Body of pancreas (tissue), 4 donors: Measurements from ENCODE around the gene MLKL. TPM values are rescaled to one million over a fixed set of nuclear protein-coding genes. Genes with fewer than 3 reads are reported as not detected.

Source experiments
- ATAC-seq: fragments of 150-250 bp; one replicate; pipeline ENCODE4 v1.9.1; 2016
- DNase-seq, 4 donors: peaks; one replicate each; pipeline ENCODE4 v3.0.0-alpha.2; 2019
- H3K27ac ChIP-seq, 4 donors: fragments of 200-600 bp; sonication (generic); 1 replicate in 3 of 4; 2 replicates in 1 of 4; pipeline versions ENCODE4 v1.5.1 to v1.6.1; 2016 to 2019; ENCODE audit warnings: mild to moderate bottlenecking in 1 of 4, mixed read lengths in 1 of 4, moderate library complexity in 1 of 4
- H3K27me3 ChIP-seq, 2 donors: fragments of 200-600 bp; sonication (generic); one replicate each; pipeline ENCODE4 v1.6.0; 2016; ENCODE audit warnings: mild to moderate bottlenecking in 1 of 2
- H3K36me3 ChIP-seq, 2 donors: fragments of 200-600 bp; sonication (generic); replicated peaks in 1 of 2; 2 replicates each; pipeline ENCODE4 v1.5.1; 2016; ENCODE audit warnings: low read depth in 2 of 2; ENCODE audit not compliant: insufficient read depth in 1 of 2
- H3K4me1 ChIP-seq: fragments of 200-600 bp; sonication (generic); one replicate; pipeline ENCODE4 v1.6.0; 2016
- H3K4me3 ChIP-seq, 2 donors: fragments of 200-600 bp; sonication (generic); 1 replicate in 1 of 2; 2 replicates in 1 of 2; pipeline ENCODE4 v1.5.1; 2016 to 2019
- H3K9me3 ChIP-seq, 3 donors: fragments of 200-600 bp; sonication (generic); 1 replicate in 2 of 3; 2 replicates in 1 of 3; pipeline ENCODE4 v1.5.1; 2016
- CTCF ChIP-seq, 7 experiments: fragments of 450-650 bp in 4 of 7; fragments of 200-600 bp in 3 of 7; sonication (generic) in 3 of 7; IDR thresholded peaks; one replicate each; pipeline ENCODE4 v1.5.1; 2016 to 2019; ENCODE audit warnings: antibody characterized with exemption in 7 of 7
- POLR2A ChIP-seq, 3 donors: fragments of 450-650 bp; IDR thresholded peaks; one replicate each; pipeline ENCODE4 v1.6.1; 2016; ENCODE audit warnings: antibody characterized with exemption in 3 of 3, mild to moderate bottlenecking in 2 of 3
- WGBS, 2 donors: methylation state at CpG; one replicate each; pipeline ENCODE4 v1.1.5; 2017; 5-methylcytosine and 5-hydroxymethylcytosine counted together
- intact Hi-C: fragments of 100-400 bp; cut with DNase I; formaldehyde crosslinking; loops from one replicate; pipeline ENCODE4 v1.15.1; 2023
- total RNA-seq, 2 donors: library from RNA; depleted of rRNA; stranded (reverse); fragments of >200 nt; gene quantifications; one replicate each; pipeline ENCODE4 v1.1.0, GENCODE V29; 2016

MLKL gene
- total RNA-seq, 2 donors from 2014 or later, result 10.9 to 16.8 TPM

GRCh38 chr16:74623214-74623838 lies 77.3 kb downstream of the MLKL start:
- Histone ChIP-seq H3K9me3 (no peaks in the 10 kb centered on the region), H3K36me3 (no peaks in the 10 kb centered on the region), H3K27me3 (no peaks in the 10 kb centered on the region), H3K27ac (no peak overlapping the region), H3K4me3 (no peak overlapping the region), H3K4me1 (peaks cover 38% of the 10 kb centered on the region)
- WGBS, 2 donors, result 21 to 22% methylated on average over 4 of the region's 4 CpGs
- ATAC-seq (peak; percentile 38), DNase-seq (no peak)
- peak; percentile 37 to 75 (median 68) for TF ChIP-seq CTCF (IDR thresholded peaks at IDR 0.05)
- TF ChIP-seq POLR2A (IDR thresholded peaks at IDR 0.05), result no peak
- intact Hi-C loops, result no loop called here

- Histone ChIP-seq H3K4me3 (no peak overlapping the region), H3K4me1 (peaks cover 30% of the 10 kb centered on the region), H3K36me3 (no peaks in the 10 kb centered on the region), H3K9me3 (no peaks in the 10 kb centered on the region), H3K27ac (no peak overlapping the region), H3K27me3 (no peaks in the 10 kb centered on the region)
- intact Hi-C loops, result no loop called here
- TF ChIP-seq CTCF (IDR thresholded peaks at IDR 0.05) (no peak), POLR2A (IDR thresholded peaks at IDR 0.05) (no peak)
- 89 to 96% methylated on average over 4 of the region's 4 CpGs for WGBS, 2 donors
- ATAC-seq (no peak), DNase-seq (no peak)
Observed at GRCh38 chr16:74622005-74622404, 78.7 kb downstream of the MLKL start.

Other genes with a start within 250 kb of the MLKL start
- gene GLG1, start 93.7 kb downstream of the MLKL start, total RNA-seq, result 100 to 1,000 TPM; 103 to 144 TPM
- 10 to 100 TPM; 10.5 to 12.2 TPM for gene RFWD3, start 34.0 kb downstream of the MLKL start, total RNA-seq
- 1 to 10 TPM; 3.3 to 5.4 TPM for gene FA2H, start 74.0 kb upstream of the MLKL start, total RNA-seq